HepG2 (cell line): Measurements from ENCODE around the gene LRTM2. TPM values are rescaled to one million over a fixed set of nuclear protein-coding genes. Genes with fewer than 3 reads are reported as not detected.

Experiments
- ATAC-seq: fragments of 200-7000 bp; cut with Tn5 transposase; 3 replicates; pipeline ENCODE4 v1.9.1; 2020; ENCODE audit warnings: mild to moderate bottlenecking, moderate library complexity
- BruUV-seq: library from RNA; stranded (reverse); fragments of 400-500 nt; replicated peaks from 2 replicates; lab custom pipeline; 2021; lab: Mats Ljungman, UMichigan
- CTCF ChIA-PET: fragments of 300-600 bp; formaldehyde crosslinking; extraction: SDS; loops from one replicate; lab custom pipeline; 2021; ENCODE audit warnings: low total read pairs, inconsistent platforms, low intra/inter-chr PET ratio; lab: Yijun Ruan, JAX
- POLR2A ChIA-PET: fragments of 350-600 bp; sonication (Branson Sonifier 250); formaldehyde crosslinking; loops from one replicate; lab custom pipeline; 2020; ENCODE audit warnings: antibody characterized with exemption, inconsistent platforms; lab: Yijun Ruan, JAX
- DNase-seq: peaks from one replicate; pipeline ENCODE4 v3.0.0-alpha.2; 2015; ENCODE audit warnings: low spot score
- FAIRE-seq: peaks from 3 replicates; lab custom pipeline; 2011; peaks lifted over from hg19 to GRCh38; lab: Jason Lieb, UNC
- H2AFZ ChIP-seq: one replicate; pipeline ENCODE4 v1.6.1; 2011; ENCODE audit warnings: low read length, inconsistent platforms
- H3K27ac ChIP-seq: fragments of 300-600 bp; 3 replicates; pipeline ENCODE4 v1.8.0; 2011; ENCODE audit warnings: mixed run types, mild to moderate bottlenecking, mixed read lengths, low read length, inconsistent platforms; ENCODE audit not compliant: insufficient read depth; ENCODE audit errors: extremely low read length
- H3K27me3 ChIP-seq, 2 experiments: fragments of 200-600 bp in 1 of 2; 2 replicates in 1 of 2; 3 replicates in 1 of 2; pipeline versions ENCODE4 v1.6.0 to v1.8.0; 2011; ENCODE audit warnings: low read length in 2 of 2, mild to moderate bottlenecking in 2 of 2, moderate library complexity in 2 of 2, inconsistent platforms in 1 of 2; ENCODE audit not compliant: insufficient read depth in 2 of 2, control insufficient read depth in 1 of 2
- H3K36me3 ChIP-seq, 2 experiments: fragments of 200-600 bp in 1 of 2; replicated peaks in 1 of 2; 2 replicates in 1 of 2; 3 replicates in 1 of 2; pipeline versions ENCODE4 v1.5.1 to v1.8.0; 2011; ENCODE audit warnings: low read length in 2 of 2, inconsistent platforms in 1 of 2; ENCODE audit not compliant: insufficient read depth in 2 of 2, control insufficient read depth in 1 of 2
- H3K4me1 ChIP-seq: 2 replicates; pipeline ENCODE4 v1.5.1; 2012; ENCODE audit warnings: low read length, inconsistent platforms; ENCODE audit not compliant: insufficient read depth
- H3K4me2 ChIP-seq: 2 replicates; pipeline ENCODE4 v1.6.0; 2011; ENCODE audit warnings: low read depth, low read length, inconsistent platforms
- H3K4me3 ChIP-seq, 3 experiments: fragments of 200-600 bp in 1 of 3; sonication (generic), shearing (Covaris generic) in 1 of 3; replicated peaks in 1 of 3; 2 replicates each; pipeline ENCODE4 v1.5.1; 2011 to 2016; ENCODE audit warnings: low read length in 3 of 3, inconsistent platforms in 2 of 3, low read depth in 2 of 3, mild to moderate bottlenecking in 2 of 3, control low read depth in 1 of 3, mixed read lengths in 1 of 3; ENCODE audit not compliant: insufficient read depth in 1 of 3
- H3K79me2 ChIP-seq: one replicate; pipeline ENCODE4 v1.6.1; 2011; ENCODE audit warnings: low read length, inconsistent platforms; ENCODE audit not compliant: insufficient read depth
- H3K9ac ChIP-seq: 2 replicates; pipeline ENCODE4 v1.6.0; 2011; ENCODE audit warnings: mild to moderate bottlenecking, low read depth, low read length, inconsistent platforms; ENCODE audit not compliant: insufficient read depth
- H3K9me3 ChIP-seq: 2 replicates; pipeline ENCODE4 v1.5.1; 2012; ENCODE audit warnings: mild to moderate bottlenecking, low read length
- H4K20me1 ChIP-seq: 2 replicates; pipeline ENCODE4 v1.6.0; 2011; ENCODE audit warnings: inconsistent platforms, mild to moderate bottlenecking, low read length, moderate library complexity; ENCODE audit not compliant: insufficient read depth
- ATRX ChIP-seq: sonication (generic); formaldehyde crosslinking; IDR thresholded peaks from 2 replicates; pipeline ENCODE4 v1.4.0; 2020; ENCODE audit warnings: missing genetic modification reagents, borderline replicate concordance
- CENPT ChIP-seq: sonication (generic); formaldehyde crosslinking; IDR thresholded peaks from 2 replicates; pipeline ENCODE4 v1.8.0; 2022; ENCODE audit warnings: low read depth, mild to moderate bottlenecking, moderate library complexity, missing genetic modification reagents
- GABPB1 ChIP-seq: IDR thresholded peaks from 2 replicates; pipeline ENCODE4 v1.6.1; 2016; ENCODE audit warnings: mild to moderate bottlenecking, missing genetic modification reagents, moderate library complexity, missing compliant biosample characterization
- IRX3 ChIP-seq: sonication (generic); formaldehyde crosslinking; IDR thresholded peaks from 2 replicates; pipeline ENCODE4 v1.8.1; 2023; ENCODE audit warnings: mild to moderate bottlenecking, low read depth, missing genetic modification reagents, borderline replicate concordance
- PAX8 ChIP-seq: sonication (generic); formaldehyde crosslinking; IDR thresholded peaks from 2 replicates; pipeline ENCODE4 v1.8.0; 2022; ENCODE audit warnings: mild to moderate bottlenecking, missing genetic modification reagents, borderline replicate concordance
- RAD51 ChIP-seq: fragments of 450-650 bp; IDR thresholded peaks from 2 replicates; pipeline ENCODE4 v1.6.1; 2016; ENCODE audit warnings: borderline replicate concordance
- RXRA ChIP-seq: sonication (generic); formaldehyde crosslinking; IDR thresholded peaks from 2 replicates; pipeline ENCODE4 v1.5.1; 2020; ENCODE audit warnings: missing genetic modification reagents
- SMAD1 ChIP-seq: sonication (generic); formaldehyde crosslinking; IDR thresholded peaks from 2 replicates; pipeline ENCODE4 v1.4.0; 2020; ENCODE audit warnings: missing genetic modification reagents, low read depth, mild to moderate bottlenecking, borderline replicate concordance
- SMAD9 ChIP-seq: sonication (generic); formaldehyde crosslinking; IDR thresholded peaks from 2 replicates; pipeline ENCODE4 v1.5.1; 2020; ENCODE audit warnings: mild to moderate bottlenecking, missing genetic modification reagents
- ZC3H4 ChIP-seq: sonication (generic); formaldehyde crosslinking; IDR thresholded peaks from 2 replicates; pipeline ENCODE4 v1.4.0; 2020; ENCODE audit warnings: missing genetic modification reagents, borderline replicate concordance
- ZFY ChIP-seq: sonication (generic); formaldehyde crosslinking; IDR thresholded peaks from 2 replicates; pipeline ENCODE4 v1.4.0; 2020; ENCODE audit warnings: missing genetic modification reagents
- ZMYM3 ChIP-seq: sonication (generic); formaldehyde crosslinking; IDR thresholded peaks from 2 replicates; pipeline ENCODE4 v1.5.1; 2020; ENCODE audit warnings: mild to moderate bottlenecking, missing genetic modification reagents
- ZNF337 ChIP-seq: sonication (generic); formaldehyde crosslinking; IDR thresholded peaks from 2 replicates; pipeline ENCODE4 v1.5.1; 2020; ENCODE audit warnings: missing genetic modification reagents, low read depth, mild to moderate bottlenecking, borderline replicate concordance
- ZNF383 ChIP-seq: sonication (generic); formaldehyde crosslinking; IDR thresholded peaks from 2 replicates; pipeline ENCODE4 v1.4.0; 2020; ENCODE audit warnings: missing genetic modification reagents, mild to moderate bottlenecking, borderline replicate concordance
- ZNF547 ChIP-seq: sonication (generic); formaldehyde crosslinking; IDR thresholded peaks from 2 replicates; pipeline ENCODE4 v1.5.1; 2020; ENCODE audit warnings: mild to moderate bottlenecking, missing genetic modification reagents
- ZNF777 ChIP-seq: sonication (generic); formaldehyde crosslinking; IDR thresholded peaks from 2 replicates; pipeline ENCODE4 v1.4.0; 2020; ENCODE audit warnings: missing genetic modification reagents
- WGBS: methylation state at CpG from one replicate; pipeline ENCODE4 v1.1.6; 2017; ENCODE audit warnings: low lambda C conversion rate; 5-methylcytosine and 5-hydroxymethylcytosine counted together
- in situ Hi-C: cut with HindIII; loops from 2 replicates; pipeline ENCODE4 v1.10.0; 2017; ENCODE audit warnings: low pct_unique_long_range_greater_than_20kb; ENCODE audit not compliant: extremely low pct_ligation_motif_present
- intact Hi-C: fragments of 100-400 bp; cut with micrococcal nuclease; formaldehyde crosslinking; loops from one replicate; pipeline ENCODE4 v1.10.0; 2022; ENCODE audit not compliant: unreplicated experiment
- polyA plus RNA-seq, 8 experiments: library from polyadenylated mRNA; depleted of rRNA in 3 of 8; stranded (reverse) in 7 of 8; unstranded in 1 of 8; fragments of >200 nt; fragmentation: Illumina TruSeq in 4 of 8; extraction: Trizol in 4 of 8; gene quantifications; 2 replicates each; pipeline versions ENCODE4 v1.2.1 to v1.2.3, GENCODE V29; 2011 to 2016; ENCODE audit warnings: low read depth in 4 of 8, missing spikeins in 1 of 8, mixed read lengths in 1 of 8; ENCODE audit not compliant: insufficient read depth in 1 of 8
- total RNA-seq, 5 experiments: library from RNA; depleted of rRNA; stranded (reverse); fragments of >200 nt; fragmentation: Illumina TruSeq; extraction: Trizol; gene quantifications; 2 replicates each; pipeline ENCODE4 v1.2.3, GENCODE V29; 2016; ENCODE audit warnings: low read depth in 1 of 5
- TF ChIP-seq, protein P1 (sequence below): sonication (generic); formaldehyde crosslinking; IDR thresholded peaks from 2 replicates; pipeline ENCODE4 v1.4.0; 2020; ENCODE audit warnings: missing genetic modification reagents, borderline replicate concordance
- TF ChIP-seq, protein P2 (sequence below): sonication (generic); formaldehyde crosslinking; IDR thresholded peaks from 2 replicates; pipeline ENCODE4 v1.5.0; 2020; ENCODE audit warnings: missing genetic modification reagents

Gene LRTM2
- total and polyA plus RNA-seq, 2 of the 13 experiments (the other 11 are each of a cell fraction or from before 2014, with no cell fraction given): 0.09 TPM; not detected in 1

DNA sequence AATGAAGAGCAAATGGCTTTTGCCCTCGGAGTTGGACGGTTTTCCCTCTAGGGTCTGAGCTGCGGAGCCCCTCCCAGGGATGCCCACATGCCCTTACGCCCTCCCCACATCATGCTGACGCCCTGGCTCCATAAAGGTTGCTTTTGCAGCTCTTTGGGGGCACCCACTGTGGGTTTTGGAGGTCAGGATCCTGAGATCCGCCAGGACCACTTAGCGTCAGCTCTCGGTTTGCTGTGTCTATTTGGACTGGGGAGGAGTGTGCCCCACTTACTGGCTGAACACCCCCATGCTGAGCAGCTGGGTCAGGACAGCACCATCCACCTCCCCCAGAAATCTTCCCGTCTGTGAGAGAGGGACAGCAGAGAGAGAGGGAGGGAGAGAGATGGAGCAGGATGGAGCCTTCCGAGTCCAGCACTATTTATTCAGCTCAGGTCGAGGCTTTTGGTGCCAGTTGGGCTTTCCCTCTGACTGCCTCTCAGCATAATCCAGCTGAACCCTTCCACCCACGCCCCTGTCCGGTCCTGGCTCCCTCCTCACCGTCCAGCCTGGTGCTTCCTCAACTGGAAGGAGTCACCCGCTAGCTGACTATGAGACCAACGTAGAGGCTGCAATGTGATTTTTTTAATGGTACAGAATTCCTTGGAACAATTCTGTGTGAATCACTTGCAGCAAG lies 18.9 kb upstream of the LRTM2 start:
- DNase-seq: no peak
- H2AFZ ChIP-seq: no peak overlapping the region
- H3K4me1 ChIP-seq: peaks cover 19% of the 10 kb centered on the region
- H3K27me3 ChIP-seq: no peaks in the 10 kb centered on the region
- H3K9me3 ChIP-seq: no peaks in the 10 kb centered on the region
- no peak overlapping the region for H3K27ac ChIP-seq
- no peaks in the 10 kb centered on the region for H3K79me2 ChIP-seq
- no TSS peak for BruUV-seq
- FAIRE-seq: no peak
- 94% methylated on average over 12 of the region's 16 CpGs for WGBS
- H3K4me2 ChIP-seq: no peak overlapping the region
- H3K4me3 ChIP-seq: no peak overlapping the region
- ChIA-PET CTCF (no interaction called here), POLR2A (interaction anchor here (1.4 to 1.6 kb wide), 2 partner anchors 10 to 140 kb away, joined by 3 to 4 read pairs; no protein-coding TSS in a partner anchor)
- H3K9ac ChIP-seq: no peak overlapping the region
- H4K20me1 ChIP-seq: no peaks in the 10 kb centered on the region
- H3K36me3 ChIP-seq: peaks cover 0 to 3% of the 10 kb centered on the region in 2 experiments; a peak in 2 of 5 replicates
- ATAC-seq: no peak
- no peak for TF ChIP-seq ATRX (CRISPR knock-in tag)
- TF ChIP-seq CENPT (CRISPR knock-in tag): no peak
- no peak for TF ChIP-seq RAD51
- no peak for TF ChIP-seq ZFY (CRISPR knock-in tag)
- TF ChIP-seq, protein P1, sequence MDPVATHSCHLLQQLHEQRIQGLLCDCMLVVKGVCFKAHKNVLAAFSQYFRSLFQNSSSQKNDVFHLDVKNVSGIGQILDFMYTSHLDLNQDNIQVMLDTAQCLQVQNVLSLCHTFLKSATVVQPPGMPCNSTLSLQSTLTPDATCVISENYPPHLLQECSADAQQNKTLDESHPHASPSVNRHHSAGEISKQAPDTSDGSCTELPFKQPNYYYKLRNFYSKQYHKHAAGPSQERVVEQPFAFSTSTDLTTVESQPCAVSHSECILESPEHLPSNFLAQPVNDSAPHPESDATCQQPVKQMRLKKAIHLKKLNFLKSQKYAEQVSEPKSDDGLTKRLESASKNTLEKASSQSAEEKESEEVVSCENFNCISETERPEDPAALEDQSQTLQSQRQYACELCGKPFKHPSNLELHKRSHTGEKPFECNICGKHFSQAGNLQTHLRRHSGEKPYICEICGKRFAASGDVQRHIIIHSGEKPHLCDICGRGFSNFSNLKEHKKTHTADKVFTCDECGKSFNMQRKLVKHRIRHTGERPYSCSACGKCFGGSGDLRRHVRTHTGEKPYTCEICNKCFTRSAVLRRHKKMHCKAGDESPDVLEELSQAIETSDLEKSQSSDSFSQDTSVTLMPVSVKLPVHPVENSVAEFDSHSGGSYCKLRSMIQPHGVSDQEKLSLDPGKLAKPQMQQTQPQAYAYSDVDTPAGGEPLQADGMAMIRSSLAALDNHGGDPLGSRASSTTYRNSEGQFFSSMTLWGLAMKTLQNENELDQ (CRISPR knock-in tag): no peak
- TF ChIP-seq ZNF383 (CRISPR knock-in tag): no peak
- no peak for TF ChIP-seq ZMYM3
- TF ChIP-seq ZNF777 (CRISPR knock-in tag): no peak
- TF ChIP-seq ZNF547 (CRISPR knock-in tag): no peak
- TF ChIP-seq, protein P2, sequence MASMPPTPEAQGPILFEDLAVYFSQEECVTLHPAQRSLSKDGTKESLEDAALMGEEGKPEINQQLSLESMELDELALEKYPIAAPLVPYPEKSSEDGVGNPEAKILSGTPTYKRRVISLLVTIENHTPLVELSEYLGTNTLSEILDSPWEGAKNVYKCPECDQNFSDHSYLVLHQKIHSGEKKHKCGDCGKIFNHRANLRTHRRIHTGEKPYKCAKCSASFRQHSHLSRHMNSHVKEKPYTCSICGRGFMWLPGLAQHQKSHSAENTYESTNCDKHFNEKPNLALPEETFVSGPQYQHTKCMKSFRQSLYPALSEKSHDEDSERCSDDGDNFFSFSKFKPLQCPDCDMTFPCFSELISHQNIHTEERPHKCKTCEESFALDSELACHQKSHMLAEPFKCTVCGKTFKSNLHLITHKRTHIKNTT (CRISPR knock-in tag): no peak
- no peak for TF ChIP-seq SMAD1 (CRISPR knock-in tag)
- no peak for TF ChIP-seq ZC3H4 (CRISPR knock-in tag)
- TF ChIP-seq ZNF337 (CRISPR knock-in tag): no peak
- no peak for TF ChIP-seq PAX8 (CRISPR knock-in tag)
- TF ChIP-seq GABPB1 (CRISPR knock-in tag): no peak
- TF ChIP-seq SMAD9 (CRISPR knock-in tag): no peak
- no peak for TF ChIP-seq RXRA
- no peak for TF ChIP-seq IRX3 (CRISPR knock-in tag)
- intact Hi-C loops (no loop called here), in situ Hi-C loops (loop anchor here (10.0 kb wide), 1 partner anchor 233 kb away; no protein-coding TSS in a partner anchor)
